GM21528 (cell line): ENCODE data around the gene MAGOH.
"Not testable (repeated sequence)": the region's sequence is repeated elsewhere in the genome, so short reads cannot be mapped to it uniquely, and the experiment has no call there.

Source experiments
- ATAC-seq: cut with Tn5 transposase; IDR thresholded peaks from one replicate; pipeline ENCODE4 v1.9.1; 2021; ENCODE audit warnings: mild to moderate bottlenecking, moderate library complexity; ENCODE audit not compliant: unreplicated experiment, low FRiP score

MAGOH gene

GRCh38 chr1:53190210-53190611 is 48.1 kb downstream of the MAGOH start:
- ATAC-seq, result no peak

- no peak for ATAC-seq
Observed at GRCh38 chr1:53189061-53189460, 49.3 kb downstream of the MAGOH start.

GRCh38 chr1:53188099-53188498 is 50.2 kb downstream of the MAGOH start:
- ATAC-seq, result no peak

- ATAC-seq, result no peak
Observed at GRCh38 chr1:53187401-53187800, 50.9 kb downstream of the MAGOH start.

DNA sequence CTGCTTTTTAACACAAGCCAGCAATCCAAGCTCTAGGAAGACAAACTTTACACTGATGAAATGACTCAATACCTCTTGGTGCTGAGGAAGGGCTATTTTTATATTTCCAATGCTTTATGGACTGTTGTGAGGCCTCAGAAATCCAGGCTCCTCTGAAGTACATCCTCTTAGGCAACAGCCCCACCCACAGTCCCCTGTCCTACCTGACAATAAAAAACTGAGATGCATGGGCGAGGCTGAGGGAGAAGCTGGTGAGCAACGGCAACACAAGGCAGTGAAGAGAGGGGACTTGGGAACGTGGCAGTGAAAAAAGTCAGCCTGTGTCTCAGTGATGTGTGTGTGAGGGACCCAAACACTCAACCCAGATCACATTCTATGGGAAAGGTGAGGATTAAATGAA is 51.8 kb downstream of the MAGOH start:
- ATAC-seq, result no peak

DNA sequence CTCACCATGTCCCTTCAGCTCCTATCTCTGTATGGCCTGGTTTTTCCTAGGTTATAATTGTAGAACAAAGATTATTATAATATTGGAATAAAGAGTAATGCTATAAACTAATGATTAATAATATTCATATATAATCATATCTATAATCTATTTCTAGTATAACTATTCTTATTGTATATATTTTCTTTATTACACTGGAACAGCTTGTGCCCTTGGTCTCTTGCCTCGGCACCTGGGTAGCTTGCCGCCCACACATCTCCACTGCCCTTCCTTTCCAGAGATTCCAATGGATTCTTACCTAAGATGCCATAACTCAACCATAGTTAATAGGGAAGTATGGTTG is 52.4 kb downstream of the MAGOH start:
- not testable (repeated sequence) for ATAC-seq

- no peak for ATAC-seq
Observed at GRCh38 chr1:53183095-53183990, 55.0 kb downstream of the MAGOH start.

GRCh38 chr1:53182716-53183094 is 55.6 kb downstream of the MAGOH start:
- ATAC-seq, result no peak

DNA sequence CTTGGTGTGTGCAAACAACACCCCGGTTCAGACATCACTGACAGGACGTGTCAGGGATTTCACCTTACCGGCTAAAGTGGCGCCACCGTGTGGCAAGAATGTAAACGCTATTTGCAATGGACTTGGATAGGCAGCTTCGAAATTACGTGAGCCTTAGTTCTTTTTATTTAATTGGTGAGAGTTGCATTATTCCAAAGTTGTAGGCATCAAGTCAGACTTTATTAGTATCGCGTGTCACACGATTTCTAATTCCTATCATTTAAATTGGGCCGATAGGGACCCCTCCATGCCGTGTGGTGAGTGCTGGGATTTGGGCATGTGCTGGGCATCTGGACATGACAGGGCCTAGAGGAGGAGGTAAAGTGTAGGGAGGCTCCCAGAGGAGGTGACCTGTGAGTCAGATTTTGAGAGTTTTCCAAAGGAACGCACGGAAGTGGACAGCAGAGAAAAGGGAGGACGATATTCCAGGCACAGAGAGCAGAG is 56.2 kb downstream of the MAGOH start:
- no peak for ATAC-seq

DNA sequence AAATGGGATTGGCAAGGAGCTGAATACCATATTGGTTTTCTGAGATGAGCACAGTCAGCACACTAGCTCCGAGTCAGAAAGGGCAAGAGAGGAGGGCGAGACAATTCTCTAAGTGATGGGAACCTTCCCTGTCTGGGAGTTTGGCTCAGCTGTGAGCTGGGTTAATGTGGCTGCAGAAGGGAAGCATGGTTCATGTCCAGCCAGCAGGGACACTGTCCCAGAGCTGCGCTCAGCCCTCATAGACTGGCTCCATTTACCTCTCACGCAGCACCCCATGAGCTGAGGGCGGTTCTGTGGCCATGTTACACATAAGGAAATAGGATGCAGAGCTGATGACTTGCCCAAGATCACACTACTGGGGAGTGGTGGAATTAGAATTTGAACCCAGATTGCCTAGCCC is 57.4 kb downstream of the MAGOH start:
- ATAC-seq, result no peak

DNA sequence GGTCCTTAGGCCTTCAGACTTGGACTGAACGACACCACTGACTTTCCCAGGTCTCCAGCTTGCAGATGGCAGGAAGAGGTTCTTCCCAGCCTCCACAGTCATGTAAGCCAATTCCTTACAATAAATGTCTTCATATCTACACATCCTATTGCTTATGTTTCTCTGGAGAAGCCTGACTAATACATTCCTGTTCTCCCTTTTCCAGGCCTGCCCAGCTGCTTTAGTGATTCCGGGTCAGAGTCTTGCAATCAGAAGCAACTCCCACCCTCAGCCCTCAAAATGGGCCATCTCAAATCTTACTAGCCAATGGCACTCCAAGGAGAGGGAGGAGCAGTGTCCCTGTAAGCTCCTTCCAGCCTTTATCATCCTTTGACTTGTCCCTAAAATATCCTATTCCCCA is 58.1 kb downstream of the MAGOH start:
- ATAC-seq, result no peak
